Activated CD8-positive, alpha-beta T cell treated with anti-CD3 and anti-CD28 coated beads, Interleukin-2, amount 10 ng/mL, durations not matched to agents 7 days and 5 days (primary cell): Measurements from ENCODE around the gene TECTB. TPM values are rescaled to one million over a fixed set of nuclear protein-coding genes. Genes with fewer than 3 reads are reported as not detected.

Source experiments
- ATAC-seq: fragments of 150-1000 bp; cut with Tn5 transposase; one replicate; pipeline ENCODE4 v1.10.0; 2021; ENCODE audit warnings: moderate library complexity
- CTCF ChIA-PET: fragments of 350-600 bp; sonication (Branson Sonifier 250); formaldehyde crosslinking; loops from one replicate; lab custom pipeline; 2021; ENCODE audit warnings: antibody characterized with exemption; lab: Charles Lee
- POLR2A ChIA-PET: fragments of 350-600 bp; sonication (Branson Sonifier 250); formaldehyde crosslinking; loops from one replicate; lab custom pipeline; 2021; ENCODE audit warnings: antibody characterized with exemption; lab: Charles Lee
- DNase-seq: peaks from one replicate; pipeline ENCODE4 v3.0.0-alpha.2; 2020
- H3K27ac Mint-ChIP-seq: one replicate; pipeline ENCODE4 v1.8.0; 2021; ENCODE audit warnings: mild to moderate bottlenecking, mixed read lengths
- H3K27me3 Mint-ChIP-seq: one replicate; pipeline ENCODE4 v1.8.0; 2021; ENCODE audit warnings: low read depth, mixed read lengths
- H3K36me3 Mint-ChIP-seq: one replicate; pipeline ENCODE4 v1.8.0; 2021; ENCODE audit warnings: low read depth, mixed read lengths
- H3K4me1 Mint-ChIP-seq: one replicate; pipeline ENCODE4 v1.8.0; 2021; ENCODE audit warnings: low read depth, mixed read lengths
- H3K4me3 Mint-ChIP-seq: one replicate; pipeline ENCODE4 v1.8.0; 2021; ENCODE audit warnings: mild to moderate bottlenecking, mixed read lengths
- H3K9me3 Mint-ChIP-seq: one replicate; pipeline ENCODE4 v1.8.0; 2022; ENCODE audit warnings: mixed read lengths; ENCODE audit not compliant: insufficient read depth
- total RNA-seq, 2 experiments: library from RNA; stranded (reverse); gene quantifications; one replicate each; pipeline ENCODE4 v1.2.3, GENCODE V29; 2021

TECTB gene
- total RNA-seq, 2 experiments from 2014 or later: not detected

DNA sequence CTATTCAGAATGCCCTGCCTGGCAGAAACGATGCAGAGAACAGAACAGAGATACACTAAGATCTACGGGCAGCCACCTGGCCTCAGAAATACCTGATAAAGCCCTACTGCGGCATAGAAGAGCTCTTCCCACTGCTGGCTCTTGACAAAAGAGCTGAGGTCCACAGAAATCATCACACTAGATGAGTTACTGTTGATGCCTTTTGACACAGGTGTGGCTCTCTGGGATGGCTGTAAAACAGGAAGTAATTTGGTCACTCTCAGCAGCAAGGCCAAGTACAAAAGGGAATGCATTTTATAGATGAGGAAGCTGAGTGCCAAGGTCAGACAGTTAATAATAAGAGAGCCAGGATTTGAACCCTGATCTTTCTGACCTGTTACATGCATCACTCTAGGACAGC, 55.8 kb downstream of the TECTB start:
- POLR2A ChIA-PET: no interaction called here
- H3K4me3 Mint-ChIP-seq: no peak overlapping the region
- H3K36me3 Mint-ChIP-seq: no peaks in the 10 kb centered on the region
- H3K9me3 Mint-ChIP-seq: no peaks in the 10 kb centered on the region
- ATAC-seq (no peak), DNase-seq (no peak)
- CTCF ChIA-PET: no interaction called here
- peaks cover 10% of the 10 kb centered on the region for H3K27me3 Mint-ChIP-seq
- no peak overlapping the region for H3K27ac Mint-ChIP-seq
- H3K4me1 Mint-ChIP-seq: no peaks in the 10 kb centered on the region

- no peak overlapping the region for H3K4me3 Mint-ChIP-seq
- ChIA-PET POLR2A (no interaction called here), CTCF (no interaction called here)
- H3K4me1 Mint-ChIP-seq: no peaks in the 10 kb centered on the region
- ATAC-seq (no peak), DNase-seq (no peak)
- no peaks in the 10 kb centered on the region for H3K9me3 Mint-ChIP-seq
- no peak overlapping the region for H3K27ac Mint-ChIP-seq
- no peaks in the 10 kb centered on the region for H3K36me3 Mint-ChIP-seq
- H3K27me3 Mint-ChIP-seq: peaks cover 7% of the 10 kb centered on the region
These were observed 57.4 kb downstream of the TECTB start for GRCh38 chr10:112340601-112341000.

DNA sequence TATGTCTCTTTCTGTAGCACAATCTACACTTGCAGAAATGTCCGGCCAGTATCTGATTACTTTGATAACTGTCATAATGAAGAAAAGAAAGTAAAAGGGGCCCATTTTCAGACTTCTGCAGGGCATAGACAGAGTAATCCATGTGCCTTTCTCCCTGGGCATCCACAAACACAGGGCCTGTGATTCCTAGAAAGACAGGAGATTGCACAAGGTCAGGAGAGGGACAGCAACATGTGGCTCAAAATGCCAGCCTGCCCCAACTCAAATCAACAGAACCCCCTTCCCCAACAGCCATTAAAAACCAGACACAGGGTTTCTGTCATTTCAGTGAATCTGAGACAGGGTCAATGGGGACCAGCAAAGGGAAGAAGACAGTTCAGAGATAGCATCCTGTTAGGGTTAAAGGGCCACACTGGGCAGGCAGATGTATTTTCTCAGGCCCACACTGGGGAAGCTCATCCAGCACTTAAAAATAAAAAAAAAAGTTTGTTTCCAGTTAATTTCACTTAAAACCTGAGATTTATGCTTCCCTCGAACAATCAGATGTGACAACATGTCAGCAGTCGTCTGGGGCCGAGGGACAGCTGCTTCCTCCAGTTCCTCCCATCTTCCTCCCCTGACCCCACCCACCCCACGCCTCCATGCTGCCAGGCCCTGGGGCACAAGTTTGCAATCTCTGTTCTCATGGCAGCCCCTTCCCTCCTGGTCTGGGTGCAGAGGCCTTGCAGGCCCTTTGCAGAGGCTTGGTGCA, 60.0 kb downstream of the TECTB start:
- DNase-seq: no peak
- no peaks in the 10 kb centered on the region for H3K4me1 Mint-ChIP-seq
- H3K36me3 Mint-ChIP-seq: no peaks in the 10 kb centered on the region
- POLR2A ChIA-PET: no interaction called here
- no peak for ATAC-seq
- H3K27me3 Mint-ChIP-seq: no peaks in the 10 kb centered on the region
- H3K9me3 Mint-ChIP-seq: no peaks in the 10 kb centered on the region
- H3K27ac Mint-ChIP-seq: no peak overlapping the region
- CTCF ChIA-PET: interaction anchor here (0.9 kb wide), 1 partner anchor 206 kb away, joined by 3 read pairs; no protein-coding TSS in a partner anchor
- no peak overlapping the region for H3K4me3 Mint-ChIP-seq

DNA sequence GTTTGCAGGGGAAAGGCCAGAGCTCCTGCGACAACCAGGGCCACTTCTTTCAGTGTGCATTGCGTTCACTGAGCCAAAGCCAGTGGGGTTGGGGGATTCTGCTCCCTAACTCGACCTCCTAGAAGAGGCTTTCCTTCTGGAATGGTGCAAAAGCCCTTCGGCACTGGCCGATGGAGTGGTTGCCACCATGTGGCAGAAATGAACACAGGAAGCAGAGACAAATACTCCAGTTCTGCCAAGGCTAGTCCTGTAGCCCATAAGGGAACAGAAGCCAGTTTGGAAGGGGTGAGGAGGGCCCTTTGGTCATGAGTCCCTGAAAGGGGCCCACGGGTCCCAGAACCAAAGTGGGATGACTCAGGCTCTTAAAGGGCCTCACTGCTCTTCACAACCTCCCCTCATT, 61.1 kb downstream of the TECTB start:
- H3K9me3 Mint-ChIP-seq: no peaks in the 10 kb centered on the region

GRCh38 chr10:112345202-112345601, 62.0 kb downstream of the TECTB start:
- Mint-ChIP-seq H3K36me3 (no peaks in the 10 kb centered on the region), H3K27ac (no peak overlapping the region), H3K27me3 (no peaks in the 10 kb centered on the region), H3K4me1 (no peaks in the 10 kb centered on the region), H3K9me3 (no peaks in the 10 kb centered on the region), H3K4me3 (no peak overlapping the region)
- no peak for DNase-seq
- ChIA-PET POLR2A (no interaction called here), CTCF (no interaction called here)
- ATAC-seq: no peak

More for the DNA sequence above, 61.1 kb downstream of the TECTB start:
- Mint-ChIP-seq H3K4me3 (no peak overlapping the region), H3K27me3 (no peaks in the 10 kb centered on the region), H3K4me1 (no peaks in the 10 kb centered on the region), H3K36me3 (no peaks in the 10 kb centered on the region), H3K27ac (no peak overlapping the region)
- CTCF ChIA-PET: interaction anchor here (0.9 kb wide), 1 partner anchor 207 kb away, joined by 3 read pairs; no protein-coding TSS in a partner anchor
- DNase-seq (no peak), ATAC-seq (no peak)
- POLR2A ChIA-PET: no interaction called here

DNA sequence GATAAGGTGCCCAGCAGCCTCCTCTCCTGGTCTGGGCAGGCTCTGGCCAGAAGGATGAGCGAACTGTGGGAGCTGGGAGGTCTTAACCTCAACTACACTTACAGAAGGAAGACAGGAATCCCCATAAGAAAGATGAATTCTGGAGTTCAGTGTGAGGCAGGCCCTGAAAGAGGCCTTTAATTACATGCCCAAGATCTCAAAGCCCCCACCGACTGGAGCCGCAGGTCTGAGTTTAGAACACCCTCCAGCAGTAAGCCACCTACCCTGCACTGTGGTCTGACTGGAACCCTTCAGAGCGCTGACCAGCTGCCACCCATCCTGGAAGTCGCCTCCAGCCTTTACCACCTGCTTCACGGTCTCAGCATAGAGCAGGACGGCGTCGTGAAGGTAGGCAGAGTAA, 62.5 kb downstream of the TECTB start:
- Mint-ChIP-seq H3K27ac (no peak overlapping the region), H3K27me3 (no peaks in the 10 kb centered on the region), H3K36me3 (no peaks in the 10 kb centered on the region), H3K9me3 (no peaks in the 10 kb centered on the region), H3K4me1 (no peaks in the 10 kb centered on the region), H3K4me3 (no peak overlapping the region)
- CTCF ChIA-PET: no interaction called here
- no peak for ATAC-seq
- POLR2A ChIA-PET: no interaction called here
- no peak for DNase-seq

- H3K4me3 Mint-ChIP-seq: no peak overlapping the region
- H3K4me1 Mint-ChIP-seq: no peaks in the 10 kb centered on the region
- H3K27ac Mint-ChIP-seq: no peak overlapping the region
- no peak for ATAC-seq
- H3K27me3 Mint-ChIP-seq: no peaks in the 10 kb centered on the region
- no peaks in the 10 kb centered on the region for H3K9me3 Mint-ChIP-seq
- no peak for DNase-seq
- ChIA-PET POLR2A (no interaction called here), CTCF (no interaction called here)
- no peaks in the 10 kb centered on the region for H3K36me3 Mint-ChIP-seq
These were observed 63.6 kb downstream of the TECTB start for GRCh38 chr10:112346774-112347173.

DNA sequence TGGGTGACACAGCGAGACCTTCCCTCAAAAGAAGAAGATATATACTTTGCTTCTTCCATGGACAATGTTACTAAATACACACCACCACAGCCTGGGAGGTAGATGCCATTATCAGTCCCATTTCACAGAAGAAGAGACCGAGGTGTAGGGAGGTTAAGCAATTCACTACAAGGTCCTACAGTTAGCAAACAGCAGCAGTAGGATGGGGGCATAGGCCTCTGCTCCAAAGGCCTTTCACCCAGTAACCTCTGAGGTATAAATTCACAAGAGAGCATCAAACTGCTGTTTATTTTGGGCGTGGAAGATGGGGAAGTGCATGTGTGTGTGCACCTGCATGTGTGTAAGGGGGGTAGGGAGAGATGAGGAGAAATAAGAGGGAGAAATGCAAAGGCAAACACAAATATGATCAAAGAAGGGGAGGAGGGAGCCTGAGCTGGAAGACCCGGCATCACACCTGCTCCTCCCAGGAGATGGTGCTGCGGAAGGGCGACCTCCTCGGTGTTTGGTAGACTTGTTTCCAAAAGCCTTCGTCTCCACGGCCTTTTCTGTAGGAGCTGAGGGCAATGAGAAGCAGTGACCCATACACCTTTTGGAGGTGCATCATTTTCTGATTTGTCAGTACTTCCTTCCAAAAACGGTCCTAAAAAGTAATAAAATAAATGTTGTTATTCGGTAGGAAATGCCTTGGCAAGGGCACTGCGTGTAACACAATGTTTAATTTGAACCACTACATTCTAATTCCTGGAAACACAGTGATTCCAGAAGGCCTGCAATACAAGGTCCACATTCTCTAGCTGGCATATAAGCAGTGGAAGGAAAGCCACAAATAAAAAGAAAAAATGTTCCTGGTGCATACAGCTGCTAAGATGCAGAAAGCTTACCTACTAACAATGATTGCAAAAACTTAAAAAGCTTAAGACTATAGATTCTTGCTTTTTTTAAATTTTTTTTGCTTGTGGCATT, 64.8 kb downstream of the TECTB start:
- Mint-ChIP-seq H3K27me3 (no peaks in the 10 kb centered on the region), H3K36me3 (no peaks in the 10 kb centered on the region), H3K27ac (no peak overlapping the region), H3K4me1 (no peaks in the 10 kb centered on the region), H3K9me3 (no peaks in the 10 kb centered on the region), H3K4me3 (no peak overlapping the region)
- CTCF ChIA-PET: no interaction called here
- DNase-seq (no peak), ATAC-seq (no peak)
- POLR2A ChIA-PET: no interaction called here

- CTCF ChIA-PET: no interaction called here
- ATAC-seq: no peak
- Mint-ChIP-seq H3K4me1 (no peaks in the 10 kb centered on the region), H3K27me3 (no peaks in the 10 kb centered on the region), H3K4me3 (no peak overlapping the region), H3K36me3 (no peaks in the 10 kb centered on the region), H3K9me3 (no peaks in the 10 kb centered on the region), H3K27ac (no peak overlapping the region)
- no peak for DNase-seq
- POLR2A ChIA-PET: no interaction called here
These were observed 65.6 kb downstream of the TECTB start for GRCh38 chr10:112348759-112349158.

DNA sequence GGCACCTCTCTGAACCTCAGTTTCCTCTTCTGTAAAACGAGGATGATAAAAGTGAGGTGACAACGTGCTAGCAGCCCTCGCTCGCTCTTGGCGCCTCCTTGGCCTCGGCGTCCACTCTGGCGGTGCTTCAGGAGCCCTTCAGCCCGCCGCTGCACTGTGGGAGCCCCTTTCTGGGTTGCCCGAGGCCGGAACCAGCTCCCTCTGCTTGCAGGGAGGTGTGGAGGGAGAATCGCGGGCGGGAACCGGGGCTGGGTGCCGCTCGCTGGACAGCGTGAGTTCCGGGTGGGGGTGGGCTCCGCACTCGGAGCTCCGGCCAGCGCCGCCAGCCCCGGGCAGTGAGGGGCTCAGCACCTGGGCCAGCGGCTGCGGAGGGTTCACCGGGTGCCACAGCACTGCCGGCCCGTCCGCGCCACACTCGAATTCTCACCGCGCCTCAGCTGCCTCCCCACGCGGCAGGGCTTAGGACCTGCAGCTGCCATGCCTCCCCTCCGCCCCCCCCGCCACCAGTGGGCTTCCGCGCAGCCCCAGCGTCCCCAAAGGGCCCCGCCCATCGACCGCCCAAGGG, 66.4 kb downstream of the TECTB start:
- Mint-ChIP-seq H3K27ac (no peak overlapping the region), H3K9me3 (no peaks in the 10 kb centered on the region), H3K4me1 (no peaks in the 10 kb centered on the region), H3K36me3 (no peaks in the 10 kb centered on the region), H3K4me3 (no peak overlapping the region), H3K27me3 (no peaks in the 10 kb centered on the region)
- ChIA-PET POLR2A (no interaction called here), CTCF (no interaction called here)
- DNase-seq (no peak), ATAC-seq (no peak)

DNA sequence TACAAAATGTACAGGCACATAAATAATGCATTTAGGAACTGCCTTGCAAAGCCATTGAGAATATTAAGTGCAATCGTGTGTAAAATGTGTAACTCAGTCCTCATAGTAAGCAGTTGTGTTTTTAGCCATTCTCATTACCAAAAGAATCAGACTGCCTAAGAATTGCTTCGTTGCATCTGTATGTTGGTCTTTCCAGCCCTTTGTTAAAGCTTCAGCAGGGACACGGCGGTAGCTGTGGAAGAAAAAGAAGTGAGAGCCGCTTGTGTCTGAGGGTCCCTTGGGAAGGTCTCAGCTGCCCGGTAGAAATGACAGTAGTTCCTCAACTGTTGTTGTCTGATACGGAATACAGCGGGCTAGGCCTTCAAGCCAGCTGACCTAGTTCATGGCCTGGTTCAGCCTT, 67.9 kb downstream of the TECTB start:
- Mint-ChIP-seq H3K4me3 (no peak overlapping the region), H3K9me3 (no peaks in the 10 kb centered on the region), H3K36me3 (no peaks in the 10 kb centered on the region), H3K27ac (no peak overlapping the region), H3K27me3 (no peaks in the 10 kb centered on the region), H3K4me1 (no peaks in the 10 kb centered on the region)
- ATAC-seq (no peak), DNase-seq (no peak)
- CTCF ChIA-PET: interaction anchor here (1.4 kb wide), 1 partner anchor 214 kb away, joined by 3 read pairs; no protein-coding TSS in a partner anchor
- POLR2A ChIA-PET: no interaction called here

DNA sequence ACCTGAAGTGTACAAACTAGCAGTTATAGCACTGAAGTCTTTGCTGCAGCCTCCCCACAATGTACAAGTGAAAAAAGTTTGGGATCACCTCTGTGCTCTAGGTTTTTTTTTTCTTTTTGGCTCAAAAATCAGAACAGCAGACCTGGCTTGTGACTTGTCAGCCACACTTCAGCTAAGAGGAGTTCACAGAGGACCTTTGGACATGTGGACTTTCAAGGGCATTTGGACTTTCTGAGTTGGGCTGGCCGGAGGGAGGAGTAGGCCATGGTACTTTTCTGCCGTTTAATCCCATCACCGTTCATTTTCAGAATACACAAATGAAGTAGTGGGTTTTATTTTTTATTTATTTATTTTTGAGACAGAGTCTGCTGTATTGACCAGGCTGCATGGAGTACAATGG, 68.8 kb downstream of the TECTB start:
- DNase-seq (no peak), ATAC-seq (no peak)
- no peak overlapping the region for H3K27ac Mint-ChIP-seq
- no peaks in the 10 kb centered on the region for H3K36me3 Mint-ChIP-seq
- CTCF ChIA-PET: interaction anchor here (1.4 kb wide), 1 partner anchor 215 kb away, joined by 3 read pairs; no protein-coding TSS in a partner anchor
- no peaks in the 10 kb centered on the region for H3K27me3 Mint-ChIP-seq
- POLR2A ChIA-PET: no interaction called here
- H3K4me3 Mint-ChIP-seq: no peak overlapping the region
- no peaks in the 10 kb centered on the region for H3K4me1 Mint-ChIP-seq
- no peaks in the 10 kb centered on the region for H3K9me3 Mint-ChIP-seq
